Activated T-cell treated with anti-CD3 and anti-CD28 coated beads, Interleukin-2, amount 50 U/mL, for 24 hours (primary cell): ENCODE results near the gene CEP131.
A peak's percentile ranks its signal among the peaks of the same experiment; 100 is the strongest.

Experiments used
- DNase-seq: peaks from one replicate; pipeline ENCODE4 v3.0.0-alpha.2; 2020
- H3K27ac Mint-ChIP-seq: 2 replicates; pipeline ENCODE4 v1.8.0; 2020; ENCODE audit warnings: mild to moderate bottlenecking, mixed read lengths
- H3K27me3 Mint-ChIP-seq: 2 replicates; pipeline ENCODE4 v1.8.0; 2020; ENCODE audit warnings: mixed read lengths
- H3K36me3 Mint-ChIP-seq: 2 replicates; pipeline ENCODE4 v1.8.0; 2020; ENCODE audit warnings: low read depth, mixed read lengths
- H3K4me1 Mint-ChIP-seq: 2 replicates; pipeline ENCODE4 v1.8.0; 2020; ENCODE audit warnings: low read depth, mixed read lengths
- H3K4me3 Mint-ChIP-seq: 2 replicates; pipeline ENCODE4 v1.8.0; 2020; ENCODE audit warnings: mild to moderate bottlenecking, moderate library complexity, mixed read lengths
- H3K9me3 Mint-ChIP-seq: 2 replicates; pipeline ENCODE4 v1.8.0; 2020; ENCODE audit warnings: mixed read lengths

The CEP131 gene

DNA sequence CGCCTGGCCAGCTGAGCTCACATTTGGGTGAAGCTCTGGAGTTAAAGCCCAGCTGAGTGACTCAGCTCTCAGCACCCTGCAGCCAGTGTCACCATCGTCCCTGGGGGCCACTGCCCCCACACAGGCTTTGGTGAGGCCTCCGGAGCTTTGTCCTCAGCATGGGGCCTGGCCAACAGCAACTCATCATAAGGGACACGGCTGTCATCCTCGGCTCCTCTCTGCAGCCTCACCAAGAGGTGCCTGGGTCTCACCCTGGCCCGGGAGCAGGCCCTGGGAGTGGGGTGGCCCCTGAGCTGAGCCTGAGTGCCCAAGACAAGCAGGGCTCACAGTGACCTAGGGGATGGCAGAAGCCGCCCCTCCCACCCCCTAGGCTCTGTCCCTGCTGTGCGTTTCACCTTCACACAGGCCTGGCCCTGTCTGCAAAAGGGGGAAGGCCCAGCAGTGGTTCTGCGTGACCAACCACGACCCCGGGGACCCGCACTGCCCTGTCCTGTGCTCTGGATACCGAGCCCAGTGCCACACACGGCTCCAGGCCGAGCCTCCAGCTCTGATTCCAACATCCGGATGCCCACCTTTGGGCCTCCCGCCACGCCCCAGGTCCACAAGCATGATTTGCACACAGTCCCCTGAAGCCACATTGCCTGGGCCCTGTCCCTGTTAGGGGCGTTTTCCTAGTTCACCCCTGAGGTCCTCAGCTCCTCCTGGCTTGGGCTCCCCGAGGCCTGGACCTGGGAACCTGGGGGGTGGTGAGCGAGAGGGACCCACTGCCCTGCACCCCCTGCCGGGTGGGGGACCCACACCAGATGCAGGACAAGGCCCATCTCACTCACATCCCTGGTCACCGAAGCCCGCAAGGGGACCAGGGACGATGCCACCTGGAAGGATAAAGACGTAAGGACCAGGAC, 34.9 kb downstream of the CEP131 start:
- no peaks in the 10 kb centered on the region for H3K4me1 Mint-ChIP-seq
- peaks cover 3% of the 10 kb centered on the region for H3K36me3 Mint-ChIP-seq
- H3K27ac Mint-ChIP-seq: no peak overlapping the region
- no peaks in the 10 kb centered on the region for H3K9me3 Mint-ChIP-seq
- no peak for DNase-seq
- peaks cover 4% of the 10 kb centered on the region for H3K27me3 Mint-ChIP-seq
- H3K4me3 Mint-ChIP-seq: no peak overlapping the region

DNA sequence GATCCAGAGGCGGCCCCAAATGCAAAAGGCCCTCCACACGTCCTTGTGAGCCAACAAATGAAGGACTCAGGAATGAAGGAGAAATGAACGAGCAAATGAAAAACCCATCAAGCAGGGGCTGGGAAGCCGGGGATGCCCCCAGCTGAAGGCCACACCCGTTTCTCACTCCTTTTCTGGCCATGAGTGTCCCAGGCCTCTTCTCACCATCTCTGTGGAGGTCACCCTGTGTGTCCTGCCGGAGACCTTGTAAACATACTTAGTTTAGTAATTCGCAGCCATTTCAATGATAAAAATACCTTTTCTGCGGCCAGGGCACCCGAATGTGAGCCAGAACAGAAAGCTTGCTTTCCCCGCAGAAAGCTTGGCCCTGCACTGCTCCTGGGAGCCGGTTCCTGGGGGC, 35.6 kb downstream of the CEP131 start:
- Mint-ChIP-seq H3K9me3 (no peaks in the 10 kb centered on the region), H3K27me3 (peaks cover 4% of the 10 kb centered on the region), H3K4me1 (no peaks in the 10 kb centered on the region), H3K27ac (no peak overlapping the region), H3K4me3 (no peak overlapping the region), H3K36me3 (peaks cover 3% of the 10 kb centered on the region)
- no peak for DNase-seq

DNA sequence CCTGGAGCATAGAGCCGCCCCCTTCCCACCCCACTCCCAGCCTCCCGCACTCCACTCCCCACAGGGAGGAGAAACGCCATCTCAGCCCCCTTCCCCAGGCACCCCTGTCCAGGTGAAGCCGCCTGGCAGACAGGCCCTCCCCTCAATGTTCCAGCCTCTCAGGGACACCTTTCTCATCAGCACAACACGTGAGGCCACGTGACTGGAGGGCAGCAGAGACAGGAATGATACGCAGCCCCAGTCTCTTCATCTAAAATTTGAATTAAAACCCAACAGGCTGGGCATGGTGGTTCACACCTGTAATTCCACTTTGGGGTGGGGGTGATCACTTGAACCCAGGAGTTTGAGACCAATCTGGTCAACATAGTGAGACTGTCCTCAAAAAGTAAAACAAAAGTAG, 36.6 kb downstream of the CEP131 start:
- no peaks in the 10 kb centered on the region for H3K9me3 Mint-ChIP-seq
- H3K4me3 Mint-ChIP-seq: no peak overlapping the region
- H3K4me1 Mint-ChIP-seq: no peaks in the 10 kb centered on the region
- no peak for DNase-seq
- H3K27ac Mint-ChIP-seq: no peak overlapping the region
- peaks cover 4% of the 10 kb centered on the region for H3K27me3 Mint-ChIP-seq
- H3K36me3 Mint-ChIP-seq: peaks cover 3% of the 10 kb centered on the region

DNA sequence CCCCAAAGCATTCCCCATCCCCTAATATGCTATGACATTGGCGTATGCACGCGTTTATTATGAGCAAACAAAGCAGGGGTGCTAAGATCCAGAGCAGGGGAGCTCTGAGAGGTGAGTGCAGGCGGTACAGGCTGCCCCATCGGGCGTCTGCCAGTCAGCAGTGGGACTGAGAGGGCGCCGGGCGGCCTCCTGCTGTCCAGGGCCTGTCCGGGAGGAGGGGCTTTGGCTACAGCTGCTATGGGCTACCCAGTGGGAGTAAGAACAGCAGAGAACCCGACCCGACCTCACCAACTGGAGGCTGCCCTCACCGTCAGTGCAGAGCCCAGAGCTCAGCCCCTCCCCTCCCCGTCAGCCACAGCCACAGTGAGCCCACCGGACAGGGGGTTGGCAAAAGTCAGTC, 38.2 kb downstream of the CEP131 start:
- H3K27ac Mint-ChIP-seq: no peak overlapping the region
- H3K4me1 Mint-ChIP-seq: no peaks in the 10 kb centered on the region
- no peak overlapping the region for H3K4me3 Mint-ChIP-seq
- no peaks in the 10 kb centered on the region for H3K9me3 Mint-ChIP-seq
- H3K36me3 Mint-ChIP-seq: peaks cover 3% of the 10 kb centered on the region
- no peak for DNase-seq
- H3K27me3 Mint-ChIP-seq: peaks cover 4% of the 10 kb centered on the region

DNA sequence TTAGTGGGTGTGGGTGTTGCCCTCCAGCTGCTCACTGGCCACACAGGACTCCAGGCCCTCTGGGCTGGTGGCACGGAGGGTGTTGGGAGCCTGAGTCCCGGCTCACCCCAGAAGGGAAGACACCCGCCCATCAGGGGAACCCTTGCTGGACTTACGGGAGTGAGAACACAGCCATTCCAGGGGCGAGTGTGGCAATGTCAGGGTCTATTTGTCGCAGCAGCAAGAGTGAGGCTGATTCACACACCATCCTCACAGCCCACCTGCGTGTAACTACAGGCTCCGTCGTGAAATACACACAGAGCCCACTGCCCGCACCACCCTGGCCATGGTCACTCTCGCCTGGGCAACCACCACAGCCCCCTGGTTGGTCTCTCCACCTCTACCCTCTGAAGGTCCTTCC, 39.0 kb downstream of the CEP131 start:
- H3K9me3 Mint-ChIP-seq: no peaks in the 10 kb centered on the region
- no peaks in the 10 kb centered on the region for H3K4me1 Mint-ChIP-seq
- H3K4me3 Mint-ChIP-seq: no peak overlapping the region
- H3K36me3 Mint-ChIP-seq: no peaks in the 10 kb centered on the region
- no peak for DNase-seq
- H3K27ac Mint-ChIP-seq: no peak overlapping the region
- peaks cover 4% of the 10 kb centered on the region for H3K27me3 Mint-ChIP-seq

DNA sequence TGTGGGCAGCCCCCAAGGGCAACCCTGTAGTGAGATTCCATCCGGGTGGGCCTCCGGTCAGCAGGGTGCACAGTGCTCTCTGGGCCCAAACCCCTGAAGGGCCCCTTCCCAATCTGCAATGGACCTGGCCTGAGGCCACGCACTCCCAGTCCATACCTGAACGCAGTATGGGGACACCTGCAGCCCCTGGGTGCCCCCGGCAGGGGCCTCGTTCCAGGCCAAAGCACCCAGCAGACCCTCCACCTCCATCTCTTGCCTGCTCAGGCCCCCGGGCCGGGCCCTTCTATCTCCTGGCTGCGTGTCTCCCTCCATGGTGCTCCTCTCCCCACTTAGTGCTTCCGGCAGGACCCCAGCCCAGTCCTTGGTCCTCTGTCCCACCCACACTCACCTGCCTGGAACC, 39.4 kb downstream of the CEP131 start:
- H3K4me3 Mint-ChIP-seq: no peak overlapping the region
- DNase-seq: no peak
- H3K27me3 Mint-ChIP-seq: peaks cover 4% of the 10 kb centered on the region
- no peaks in the 10 kb centered on the region for H3K36me3 Mint-ChIP-seq
- no peaks in the 10 kb centered on the region for H3K4me1 Mint-ChIP-seq
- no peak overlapping the region for H3K27ac Mint-ChIP-seq
- H3K9me3 Mint-ChIP-seq: no peaks in the 10 kb centered on the region

DNA sequence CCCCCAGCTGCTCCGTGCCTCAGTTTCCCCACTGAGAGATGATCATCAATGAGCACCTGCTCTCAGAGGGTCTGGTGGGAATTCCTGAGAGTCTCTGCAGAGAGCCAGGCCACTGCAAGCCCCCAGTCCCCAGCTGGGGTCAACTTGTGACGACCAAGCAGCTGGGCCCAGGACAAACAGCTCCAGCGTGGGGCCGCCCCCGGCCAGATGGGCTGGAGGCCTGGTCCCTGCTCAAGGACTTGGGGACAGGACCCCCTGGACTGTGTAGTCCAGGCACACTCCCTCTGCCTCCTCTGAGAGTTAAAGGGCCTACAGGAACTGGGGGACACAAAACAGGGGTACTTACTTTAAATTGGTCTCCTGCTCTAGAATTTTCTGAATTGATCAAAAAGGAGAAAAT, 40.2 kb downstream of the CEP131 start:
- Mint-ChIP-seq H3K27me3 (peaks cover 4% of the 10 kb centered on the region), H3K27ac (no peak overlapping the region), H3K36me3 (no peaks in the 10 kb centered on the region), H3K4me1 (no peaks in the 10 kb centered on the region), H3K4me3 (no peak overlapping the region), H3K9me3 (no peaks in the 10 kb centered on the region)
- no peak for DNase-seq

DNA sequence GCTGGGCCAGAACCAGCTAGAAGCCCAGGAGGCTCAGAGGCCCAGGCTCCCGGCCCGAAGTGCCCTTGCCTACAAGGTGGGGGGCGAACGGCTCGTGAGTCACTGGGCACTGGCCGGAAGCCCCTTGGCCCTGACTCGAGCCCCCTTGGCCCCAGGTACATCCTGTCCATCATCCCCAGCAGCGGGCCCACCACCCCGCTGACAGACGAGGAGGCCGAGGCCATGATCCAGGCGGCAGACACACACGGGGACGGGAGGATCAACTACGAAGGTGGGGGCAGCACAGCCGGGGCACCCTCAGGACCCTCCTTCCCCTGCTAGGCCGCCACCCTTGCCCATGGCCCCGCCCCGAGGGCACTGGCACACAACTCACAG, 41.0 kb downstream of the CEP131 start:
- DNase-seq: no peak

DNA sequence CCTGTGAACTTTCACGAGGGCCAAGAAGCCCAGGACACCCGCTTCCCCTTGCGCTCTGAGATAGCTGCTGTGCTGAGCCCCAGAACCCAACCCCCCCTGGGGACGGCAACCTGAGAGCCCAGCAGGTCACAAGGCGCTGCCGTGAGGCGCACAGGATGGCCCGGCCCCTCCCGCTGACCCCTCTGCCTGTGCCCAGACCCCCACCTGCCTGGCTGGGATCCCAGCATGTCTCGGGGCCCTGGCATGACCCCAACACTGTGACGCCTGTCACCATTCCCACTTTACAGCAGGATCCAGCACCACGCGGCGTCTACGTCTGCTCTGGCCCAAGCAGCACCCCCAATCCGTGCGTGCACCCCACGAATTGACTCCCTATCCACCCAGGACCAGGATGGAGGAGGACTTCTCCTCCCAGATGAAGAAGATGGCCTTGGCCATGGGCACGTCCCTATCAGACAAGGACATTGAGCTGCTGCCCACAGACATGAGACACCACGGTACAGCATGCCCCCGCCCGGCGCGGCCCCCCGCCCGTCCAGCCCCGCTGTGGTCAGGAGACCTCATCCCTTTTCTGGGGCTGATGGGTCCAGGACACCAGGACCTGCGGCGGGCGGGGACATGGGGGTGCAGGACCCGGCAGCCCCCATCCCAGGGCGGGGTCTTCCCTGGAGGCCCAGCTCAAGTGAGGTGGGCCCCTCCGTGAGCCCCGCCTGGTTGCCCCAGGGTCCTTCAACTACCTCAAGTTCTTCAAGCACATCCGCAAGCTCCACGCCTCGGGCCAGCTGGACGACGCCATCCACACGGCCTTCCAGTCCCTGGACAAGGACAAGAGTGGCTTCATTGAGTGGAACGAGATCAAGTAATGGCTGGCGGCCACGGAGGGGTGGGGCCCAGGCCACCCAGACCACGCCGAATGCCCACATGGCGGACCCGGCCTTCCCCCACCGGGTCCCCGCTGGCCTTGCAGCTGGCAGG, 41.6 kb downstream of the CEP131 start:
- Mint-ChIP-seq H3K36me3 (no peaks in the 10 kb centered on the region), H3K27ac (no peak overlapping the region)
- no peak for DNase-seq

More for the DNA sequence above, 41.0 kb downstream of the CEP131 start:
- Mint-ChIP-seq H3K27me3 (peaks cover 4% of the 10 kb centered on the region), H3K27ac (no peak overlapping the region), H3K36me3 (no peaks in the 10 kb centered on the region), H3K4me1 (no peaks in the 10 kb centered on the region), H3K4me3 (no peak overlapping the region), H3K9me3 (no peaks in the 10 kb centered on the region)

DNA sequence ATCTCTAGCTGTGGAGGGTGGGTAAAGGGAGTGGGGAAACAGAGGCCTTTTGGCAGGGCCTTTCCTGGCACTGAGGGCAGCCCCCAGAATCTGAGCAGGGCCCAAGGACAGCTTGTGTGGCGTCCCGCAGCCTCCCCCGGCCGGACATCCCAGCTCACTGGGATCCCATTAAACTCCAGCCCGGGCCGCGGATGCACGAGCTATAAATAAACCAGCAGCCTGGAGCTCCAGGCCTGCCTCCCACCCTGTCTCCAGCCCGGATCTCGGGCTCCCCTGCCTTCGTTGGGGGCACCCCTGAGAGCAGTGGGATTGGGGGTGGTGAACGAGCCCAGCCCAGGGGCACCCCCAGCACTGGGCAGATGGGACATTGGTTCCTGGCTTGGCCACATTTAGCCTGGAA, 42.9 kb downstream of the CEP131 start:
- Mint-ChIP-seq H3K4me3 (no peak overlapping the region), H3K9me3 (no peaks in the 10 kb centered on the region), H3K27me3 (peaks cover 4% of the 10 kb centered on the region), H3K36me3 (no peaks in the 10 kb centered on the region), H3K4me1 (no peaks in the 10 kb centered on the region), H3K27ac (no peak overlapping the region)
- DNase-seq: no peak

More for the DNA sequence above, 41.6 kb downstream of the CEP131 start:
- no peaks in the 10 kb centered on the region for H3K9me3 Mint-ChIP-seq
- H3K4me1 Mint-ChIP-seq: no peaks in the 10 kb centered on the region
- peaks cover 4% of the 10 kb centered on the region for H3K27me3 Mint-ChIP-seq
- no peak overlapping the region for H3K4me3 Mint-ChIP-seq

DNA sequence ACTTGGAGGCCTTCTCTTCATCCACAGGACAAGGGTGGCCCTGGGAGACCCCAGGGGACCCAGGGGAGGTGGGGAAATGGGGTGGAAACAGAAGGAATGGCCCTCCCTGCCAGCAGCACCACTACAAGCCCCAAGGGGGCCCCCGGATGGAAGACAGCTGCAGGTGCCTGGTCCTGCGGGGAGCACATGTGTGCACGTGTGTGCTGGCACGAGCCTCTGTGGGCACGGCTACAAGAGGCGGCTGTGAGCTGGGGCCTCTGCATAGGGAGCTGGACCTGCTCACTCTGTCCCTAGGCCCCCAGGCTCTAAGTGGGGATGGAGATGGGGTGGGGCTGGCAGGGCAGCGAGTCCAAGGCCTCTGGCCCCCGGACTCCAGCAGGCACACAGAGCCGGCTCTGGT, 43.5 kb downstream of the CEP131 start:
- H3K9me3 Mint-ChIP-seq: no peaks in the 10 kb centered on the region
- no peak for DNase-seq
- no peaks in the 10 kb centered on the region for H3K4me1 Mint-ChIP-seq
- no peak overlapping the region for H3K27ac Mint-ChIP-seq
- no peaks in the 10 kb centered on the region for H3K36me3 Mint-ChIP-seq
- no peak overlapping the region for H3K4me3 Mint-ChIP-seq
- peaks cover 3% of the 10 kb centered on the region for H3K27me3 Mint-ChIP-seq

DNA sequence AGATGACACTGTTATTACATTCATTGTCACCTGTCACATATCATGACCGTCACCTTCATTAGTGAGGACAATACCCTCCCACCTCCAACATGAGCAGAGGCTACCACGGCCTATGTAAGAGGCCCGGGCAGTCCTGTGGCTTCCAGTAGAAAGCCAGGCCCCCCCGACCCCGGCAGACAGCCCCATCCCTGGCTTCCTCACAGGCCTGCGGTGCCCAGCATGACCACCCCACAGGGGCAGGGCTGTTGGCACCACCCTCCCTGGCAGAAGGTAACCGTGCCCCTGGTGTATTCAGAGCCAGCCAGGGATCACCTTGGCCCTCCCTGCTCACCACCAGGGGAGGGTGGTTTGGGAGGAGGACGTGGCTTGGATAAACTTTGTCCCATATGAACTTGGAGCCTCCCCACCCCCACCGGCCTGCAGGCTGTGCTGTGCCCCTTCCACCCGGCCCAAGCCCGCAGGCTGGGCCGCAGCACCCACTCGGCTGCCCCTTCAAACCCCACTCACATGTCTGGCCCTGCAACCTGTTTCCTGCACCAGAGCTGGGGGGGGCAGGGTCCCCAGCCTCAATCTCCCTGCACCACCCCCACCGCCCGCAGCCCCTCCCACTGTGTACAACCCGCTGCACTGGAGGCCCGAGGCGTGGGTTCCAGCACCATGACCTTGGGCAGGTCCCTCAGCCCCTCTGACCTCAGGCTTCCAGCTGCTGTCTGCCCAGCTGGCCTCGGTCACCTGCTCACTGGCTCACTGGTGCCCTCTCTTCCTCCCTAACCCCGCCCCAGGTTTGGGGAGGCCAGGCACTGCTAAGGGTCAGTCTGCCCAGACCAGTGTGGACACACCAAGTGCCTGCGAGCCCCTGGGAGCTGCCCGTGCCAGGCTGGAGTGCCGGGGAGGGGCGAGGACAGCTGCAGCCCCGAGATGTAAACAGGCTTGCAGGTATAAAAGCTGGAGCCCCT, 44.4 kb downstream of the CEP131 start:
- no peak overlapping the region for H3K4me3 Mint-ChIP-seq
- no peaks in the 10 kb centered on the region for H3K27me3 Mint-ChIP-seq
- no peaks in the 10 kb centered on the region for H3K4me1 Mint-ChIP-seq
- no peak overlapping the region for H3K27ac Mint-ChIP-seq
- H3K36me3 Mint-ChIP-seq: no peaks in the 10 kb centered on the region
- no peaks in the 10 kb centered on the region for H3K9me3 Mint-ChIP-seq
- DNase-seq: no peak

DNA sequence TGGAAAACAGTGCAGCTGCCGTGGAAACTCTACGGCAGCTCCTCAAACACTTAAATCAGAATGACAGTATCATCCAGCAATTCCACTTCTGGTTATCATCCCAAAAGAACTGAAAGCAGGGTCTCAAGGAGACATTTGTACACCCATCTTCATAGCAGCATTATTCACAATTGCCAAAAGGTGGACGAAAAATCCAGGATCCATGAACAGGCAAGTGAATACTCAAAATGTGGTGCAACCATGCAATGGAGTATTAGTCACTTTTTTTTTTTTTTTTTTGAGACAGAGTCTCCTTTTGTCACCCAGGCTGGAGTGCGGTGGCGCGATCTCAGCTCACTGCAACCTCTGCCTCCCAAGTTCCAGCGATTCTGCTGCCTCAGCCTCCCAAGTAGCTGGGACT, 46.1 kb downstream of the CEP131 start:
- H3K4me1 Mint-ChIP-seq: no peaks in the 10 kb centered on the region
- H3K36me3 Mint-ChIP-seq: no peaks in the 10 kb centered on the region
- H3K27me3 Mint-ChIP-seq: no peaks in the 10 kb centered on the region
- no peak for DNase-seq
- H3K27ac Mint-ChIP-seq: peak overlapping the region; percentile 33
- H3K4me3 Mint-ChIP-seq: no peak overlapping the region
- H3K9me3 Mint-ChIP-seq: no peaks in the 10 kb centered on the region

DNA sequence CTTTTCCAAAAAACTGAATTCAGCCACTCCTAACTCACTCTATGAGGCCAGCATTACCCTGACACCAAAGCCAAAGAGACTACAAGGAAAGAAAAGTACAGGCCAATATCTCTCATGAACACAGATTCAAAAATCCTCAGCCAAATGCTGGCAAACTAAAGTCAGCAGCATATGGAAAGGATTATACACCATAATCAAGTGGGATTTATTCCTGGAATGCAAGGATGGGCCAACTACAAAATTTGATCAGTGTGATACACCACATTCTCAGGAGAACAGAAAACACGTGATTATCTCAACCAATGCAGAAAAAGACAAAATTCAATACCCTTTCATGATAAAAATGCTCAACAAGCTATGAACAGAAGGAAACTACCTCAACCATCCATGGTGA, 49.0 kb downstream of the CEP131 start:
- H3K9me3 Mint-ChIP-seq: no peaks in the 10 kb centered on the region
- no peaks in the 10 kb centered on the region for H3K36me3 Mint-ChIP-seq
- H3K27ac Mint-ChIP-seq: no peak overlapping the region
- no peak for DNase-seq
- H3K4me1 Mint-ChIP-seq: no peaks in the 10 kb centered on the region
- H3K27me3 Mint-ChIP-seq: no peaks in the 10 kb centered on the region
- no peak overlapping the region for H3K4me3 Mint-ChIP-seq
